ENCODE measurements around the gene TRAP1. TPM values are rescaled to one million over a fixed set of nuclear protein-coding genes. Genes with fewer than 3 reads are reported as not detected.

Gene TRAP1
- polyA plus RNA-seq, 2 donors: 46.8 to 87.9 TPM

DNA sequence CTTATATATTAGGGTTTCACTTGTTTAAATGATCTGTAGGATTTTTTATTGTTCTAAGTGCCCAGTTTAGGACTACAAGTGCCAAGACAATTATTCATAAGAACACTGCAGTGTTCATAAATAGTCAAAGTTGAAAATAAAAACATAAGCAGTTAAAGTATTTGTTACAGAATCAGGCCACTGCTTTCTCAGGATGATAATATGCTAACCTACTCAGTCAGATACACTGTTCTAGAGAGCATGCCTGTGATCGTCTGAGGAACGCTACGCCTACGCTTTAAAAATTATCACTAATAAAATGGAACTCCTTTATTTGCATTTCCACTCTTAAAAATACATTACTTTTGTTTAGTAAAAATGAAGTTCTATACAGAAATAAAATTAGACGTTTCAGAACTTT lies 37.4 kb upstream of the TRAP1 start:
- Histone ChIP-seq H3K27me3 (ENCODE audit: control insufficient read depth in 1 of 2, insufficient read depth in 2 of 2, low read length in 2 of 2) (no peaks in the 10 kb centered on the region), H3K4me3 (ENCODE audit: low read depth in 1 of 2, low read length in 2 of 2) (no peak overlapping the region), H3K4me1 (ENCODE audit: control insufficient read depth in 2 of 2, insufficient read depth in 2 of 2, low read length in 1 of 2) (no peaks in the 10 kb centered on the region), H3K9me3 (ENCODE audit: control insufficient read depth in 2 of 2, insufficient read depth in 1 of 2, low read depth in 1 of 2, low read length in 1 of 2) (no peaks in the 10 kb centered on the region), H3K27ac (ENCODE audit: low read depth in 2 of 2, low read length in 1 of 2) (no peak overlapping the region), H3K36me3 (ENCODE audit: control insufficient read depth in 2 of 2, insufficient read depth in 2 of 2, low read length in 1 of 2) (peaks cover 11 to 28% of the 10 kb centered on the region in 2 donors)
- WGBS, 2 donors: 85% methylated on average over 5 of the region's 5 CpGs

DNA sequence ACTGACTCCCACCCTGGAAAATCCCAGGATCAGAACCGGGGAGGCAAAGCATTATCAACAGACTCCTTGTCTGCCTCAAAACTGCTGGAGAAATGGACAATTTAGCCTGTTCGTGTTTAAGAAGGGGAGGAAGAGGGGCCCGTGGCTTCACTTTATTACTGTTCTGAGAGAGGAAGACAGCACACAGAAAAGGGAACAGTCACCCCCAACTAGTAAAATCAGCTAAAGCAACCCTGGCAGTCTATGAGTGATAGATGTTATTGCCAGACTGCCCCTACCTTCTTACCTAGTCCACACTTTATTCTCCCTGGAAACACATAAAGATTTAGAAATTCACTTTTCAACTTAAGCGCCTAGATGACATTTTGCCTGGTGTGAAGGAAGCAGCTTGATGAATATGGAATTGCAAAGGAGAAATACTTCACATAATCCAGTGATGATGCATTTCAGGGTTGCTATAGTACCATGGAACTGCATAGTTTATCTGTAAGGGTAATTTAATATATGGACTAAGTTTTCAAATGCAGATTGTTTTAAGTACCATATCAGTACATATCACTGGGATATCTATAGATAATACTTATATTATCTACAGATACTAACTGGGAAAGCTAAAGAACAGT lies 36.9 kb upstream of the TRAP1 start:
- H3K27ac ChIP-seq (ENCODE audit: low read depth in 2 of 2, low read length in 1 of 2): no peak overlapping the region
- H3K4me1 ChIP-seq (ENCODE audit: control insufficient read depth in 2 of 2, insufficient read depth in 2 of 2, low read length in 1 of 2): no peaks in the 10 kb centered on the region
- H3K36me3 ChIP-seq (ENCODE audit: control insufficient read depth in 2 of 2, insufficient read depth in 2 of 2, low read length in 1 of 2): peaks cover 11 to 28% of the 10 kb centered on the region in 2 donors
- no peaks in the 10 kb centered on the region for H3K9me3 ChIP-seq (ENCODE audit: control insufficient read depth in 2 of 2, insufficient read depth in 1 of 2, low read depth in 1 of 2, low read length in 1 of 2)
- 83 to 91% methylated on average over 4 of the region's 4 CpGs for WGBS, 2 donors
- no peak overlapping the region for H3K4me3 ChIP-seq (ENCODE audit: low read depth in 1 of 2, low read length in 2 of 2)
- H3K27me3 ChIP-seq (ENCODE audit: control insufficient read depth in 1 of 2, insufficient read depth in 2 of 2, low read length in 2 of 2): no peaks in the 10 kb centered on the region

DNA sequence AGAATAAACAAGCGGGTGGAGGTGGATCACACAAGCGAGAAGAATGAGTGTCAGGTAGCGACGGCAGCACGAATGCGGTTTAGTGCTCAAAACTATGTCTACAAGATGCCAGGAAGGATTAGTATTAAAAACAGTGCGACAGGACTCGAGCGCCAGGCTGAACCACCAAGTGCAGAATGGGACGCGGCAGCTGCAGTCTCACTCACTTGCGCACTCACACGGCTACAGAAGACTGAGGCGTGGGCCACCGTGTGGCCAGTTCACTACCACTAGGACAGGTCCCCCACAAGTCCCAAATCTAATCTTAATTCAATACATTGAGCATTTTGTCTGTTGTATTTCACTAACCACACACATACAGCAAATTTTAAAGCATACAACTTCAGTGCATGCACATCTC lies 35.7 kb upstream of the TRAP1 start:
- no peaks in the 10 kb centered on the region for H3K9me3 ChIP-seq (ENCODE audit: control insufficient read depth in 2 of 2, insufficient read depth in 1 of 2, low read depth in 1 of 2, low read length in 1 of 2)
- 66 to 76% methylated on average over 15 of the region's 15 CpGs for WGBS, 2 donors
- peaks cover 11 to 30% of the 10 kb centered on the region in 2 donors for H3K36me3 ChIP-seq (ENCODE audit: control insufficient read depth in 2 of 2, insufficient read depth in 2 of 2, low read length in 1 of 2)
- no peak overlapping the region for H3K27ac ChIP-seq (ENCODE audit: low read depth in 2 of 2, low read length in 1 of 2)
- H3K27me3 ChIP-seq (ENCODE audit: control insufficient read depth in 1 of 2, insufficient read depth in 2 of 2, low read length in 2 of 2): no peaks in the 10 kb centered on the region
- H3K4me1 ChIP-seq (ENCODE audit: control insufficient read depth in 2 of 2, insufficient read depth in 2 of 2, low read length in 1 of 2): no peaks in the 10 kb centered on the region
- no peak overlapping the region for H3K4me3 ChIP-seq (ENCODE audit: low read depth in 1 of 2, low read length in 2 of 2)

DNA sequence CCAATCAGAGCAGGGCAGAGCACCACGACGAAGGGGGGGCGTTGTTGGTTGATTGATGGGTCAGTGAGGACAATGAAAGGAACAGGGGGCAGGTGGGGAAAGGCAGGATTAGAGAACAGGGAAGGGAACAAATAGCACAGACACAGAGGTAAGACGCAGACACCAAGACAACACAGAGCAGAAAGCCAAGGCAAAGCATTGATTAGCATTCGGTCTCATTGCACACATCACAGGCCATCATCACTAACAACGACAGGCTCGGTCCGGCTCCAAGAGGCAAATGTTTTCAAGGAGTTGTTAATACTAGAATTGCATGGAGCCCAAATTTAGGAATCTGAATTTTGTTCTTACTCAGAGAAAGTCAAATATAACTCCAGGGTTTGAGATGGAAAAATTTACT lies 34.6 kb upstream of the TRAP1 start:
- peaks cover 5 to 29% of the 10 kb centered on the region in 2 donors for H3K36me3 ChIP-seq (ENCODE audit: control insufficient read depth in 2 of 2, insufficient read depth in 2 of 2, low read length in 1 of 2)
- no peaks in the 10 kb centered on the region for H3K27me3 ChIP-seq (ENCODE audit: control insufficient read depth in 1 of 2, insufficient read depth in 2 of 2, low read length in 2 of 2)
- no peak overlapping the region for H3K4me3 ChIP-seq (ENCODE audit: low read depth in 1 of 2, low read length in 2 of 2)
- no peak overlapping the region for H3K27ac ChIP-seq (ENCODE audit: low read depth in 2 of 2, low read length in 1 of 2)
- no peaks in the 10 kb centered on the region for H3K9me3 ChIP-seq (ENCODE audit: control insufficient read depth in 2 of 2, insufficient read depth in 1 of 2, low read depth in 1 of 2, low read length in 1 of 2)
- no peaks in the 10 kb centered on the region for H3K4me1 ChIP-seq (ENCODE audit: control insufficient read depth in 2 of 2, insufficient read depth in 2 of 2, low read length in 1 of 2)
- 92 to 93% methylated on average over 8 of the region's 8 CpGs for WGBS, 2 donors

DNA sequence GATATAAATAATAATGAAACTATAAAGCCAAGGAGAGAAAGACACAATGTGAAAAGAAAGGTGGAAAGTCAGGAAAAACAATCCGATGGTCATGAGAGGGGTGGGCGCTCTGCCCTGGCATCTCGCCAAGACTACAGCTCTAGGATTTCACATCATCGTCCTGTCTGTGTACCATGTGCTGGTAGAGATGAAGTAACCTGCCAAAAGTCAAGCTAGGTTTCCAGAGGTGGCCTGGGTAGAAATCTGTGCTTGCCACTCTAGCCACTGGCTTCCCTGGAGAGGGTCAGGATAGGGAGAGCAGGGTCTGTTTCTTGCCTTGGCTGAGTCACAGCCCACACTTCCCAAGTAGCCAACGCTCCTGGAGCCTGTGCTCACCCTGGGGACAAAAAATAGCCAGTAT lies 31.0 kb upstream of the TRAP1 start:
- Histone ChIP-seq H3K4me1 (ENCODE audit: control insufficient read depth in 2 of 2, insufficient read depth in 2 of 2, low read length in 1 of 2) (no peaks in the 10 kb centered on the region), H3K27me3 (ENCODE audit: control insufficient read depth in 1 of 2, insufficient read depth in 2 of 2, low read length in 2 of 2) (no peaks in the 10 kb centered on the region), H3K36me3 (ENCODE audit: control insufficient read depth in 2 of 2, insufficient read depth in 2 of 2, low read length in 1 of 2) (peaks cover 5 to 36% of the 10 kb centered on the region in 2 donors), H3K9me3 (ENCODE audit: control insufficient read depth in 2 of 2, insufficient read depth in 1 of 2, low read depth in 1 of 2, low read length in 1 of 2) (no peaks in the 10 kb centered on the region), H3K27ac (ENCODE audit: low read depth in 2 of 2, low read length in 1 of 2) (no peak overlapping the region), H3K4me3 (ENCODE audit: low read depth in 1 of 2, low read length in 2 of 2) (no peak overlapping the region)
- 77 to 79% methylated on average over 5 of the region's 5 CpGs for WGBS, 2 donors

DNA sequence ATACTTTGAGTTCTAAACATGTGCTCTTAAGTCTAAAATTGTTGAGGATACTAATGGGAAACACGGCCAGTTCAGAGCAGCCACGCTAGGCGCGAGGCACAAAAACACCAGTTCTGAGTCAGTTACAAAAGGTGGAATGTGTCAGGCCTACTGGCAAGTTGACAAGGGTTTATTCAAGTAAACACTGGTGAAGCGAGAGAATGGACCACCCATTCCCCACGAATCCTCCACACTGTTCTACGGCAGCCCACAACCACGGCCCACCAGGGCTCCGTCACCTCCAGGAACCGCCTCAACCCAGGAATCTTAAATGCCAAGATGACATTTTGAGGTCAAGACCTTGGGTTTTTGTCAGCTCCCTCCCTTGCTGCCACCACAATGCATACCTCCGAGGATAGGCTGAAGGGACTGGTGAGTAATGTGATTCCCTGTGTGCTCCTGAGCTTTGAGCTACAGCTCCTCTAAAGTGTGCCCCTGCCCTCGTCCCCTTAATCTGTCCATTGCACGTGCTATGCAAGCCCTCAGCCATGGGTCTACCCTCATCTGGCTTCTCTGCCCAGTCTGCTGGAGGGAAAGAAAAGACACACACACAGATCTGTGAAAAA lies 28.5 kb upstream of the TRAP1 start:
- H3K27ac ChIP-seq (ENCODE audit: low read depth in 2 of 2, low read length in 1 of 2): no peak overlapping the region

DNA sequence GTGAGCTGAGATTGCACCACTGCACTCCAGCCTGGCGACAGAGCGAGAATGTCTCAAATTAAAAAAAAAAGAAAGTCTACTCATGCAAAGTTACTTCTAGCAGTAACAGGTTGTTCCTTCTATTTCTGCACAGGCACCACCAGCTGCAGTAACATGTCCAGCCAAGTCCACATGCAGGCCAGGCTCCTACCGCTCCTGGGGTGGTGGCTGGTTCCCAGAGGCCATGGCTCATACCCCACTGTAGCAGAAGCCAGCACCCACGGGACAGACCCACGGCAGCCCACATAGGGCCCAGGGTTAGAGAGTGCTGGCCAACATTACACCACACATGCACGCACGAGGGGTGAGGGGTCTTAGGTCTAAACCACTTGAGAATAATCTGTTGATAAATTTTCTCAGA lies 26.7 kb upstream of the TRAP1 start:
- WGBS, 2 donors: 91 to 96% methylated on average over 7 of the region's 7 CpGs
- H3K4me1 ChIP-seq (ENCODE audit: control insufficient read depth in 2 of 2, insufficient read depth in 2 of 2, low read length in 1 of 2): no peaks in the 10 kb centered on the region
- peaks cover 17 to 58% of the 10 kb centered on the region in 2 donors for H3K36me3 ChIP-seq (ENCODE audit: control insufficient read depth in 2 of 2, insufficient read depth in 2 of 2, low read length in 1 of 2)

More for the DNA sequence above, 28.5 kb upstream of the TRAP1 start:
- no peaks in the 10 kb centered on the region for H3K27me3 ChIP-seq (ENCODE audit: control insufficient read depth in 1 of 2, insufficient read depth in 2 of 2, low read length in 2 of 2)
- no peaks in the 10 kb centered on the region for H3K9me3 ChIP-seq (ENCODE audit: control insufficient read depth in 2 of 2, insufficient read depth in 1 of 2, low read depth in 1 of 2, low read length in 1 of 2)
- no peaks in the 10 kb centered on the region for H3K4me1 ChIP-seq (ENCODE audit: control insufficient read depth in 2 of 2, insufficient read depth in 2 of 2, low read length in 1 of 2)
- H3K4me3 ChIP-seq (ENCODE audit: low read depth in 1 of 2, low read length in 2 of 2): no peak overlapping the region
- 70 to 73% methylated on average over 13 of the region's 13 CpGs for WGBS, 2 donors
- H3K36me3 ChIP-seq (ENCODE audit: control insufficient read depth in 2 of 2, insufficient read depth in 2 of 2, low read length in 1 of 2): peaks cover 9 to 45% of the 10 kb centered on the region in 2 donors

DNA sequence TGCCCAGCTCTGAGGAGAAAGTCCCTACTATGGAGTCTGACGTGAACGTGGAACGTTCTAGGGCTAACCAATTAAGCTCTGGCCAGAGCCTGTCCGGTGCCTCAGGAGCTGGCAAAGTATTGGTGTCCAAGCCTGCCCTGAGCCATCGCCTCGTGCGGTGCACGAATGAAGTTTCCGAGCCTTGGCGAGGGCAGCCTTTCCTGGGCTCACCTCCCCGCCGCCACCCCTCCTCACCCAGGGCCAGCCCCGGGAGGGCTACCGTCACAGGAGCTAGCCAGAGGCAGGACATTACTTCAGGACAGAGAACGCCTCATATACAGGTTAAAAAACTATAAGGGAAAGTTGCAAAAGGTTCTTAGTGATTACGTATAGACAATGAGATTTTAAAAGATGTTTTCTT lies 23.6 kb upstream of the TRAP1 start:
- no peak overlapping the region for H3K27ac ChIP-seq (ENCODE audit: low read depth in 2 of 2, low read length in 1 of 2)
- no peaks in the 10 kb centered on the region for H3K27me3 ChIP-seq (ENCODE audit: control insufficient read depth in 1 of 2, insufficient read depth in 2 of 2, low read length in 2 of 2)
- H3K36me3 ChIP-seq (ENCODE audit: control insufficient read depth in 2 of 2, insufficient read depth in 2 of 2, low read length in 1 of 2): peaks cover 25 to 57% of the 10 kb centered on the region in 2 donors
- H3K4me1 ChIP-seq (ENCODE audit: control insufficient read depth in 2 of 2, insufficient read depth in 2 of 2, low read length in 1 of 2): no peaks in the 10 kb centered on the region
- H3K4me3 ChIP-seq (ENCODE audit: low read depth in 1 of 2, low read length in 2 of 2): no peak overlapping the region
- H3K9me3 ChIP-seq (ENCODE audit: control insufficient read depth in 2 of 2, insufficient read depth in 1 of 2, low read depth in 1 of 2, low read length in 1 of 2): no peaks in the 10 kb centered on the region
- 93 to 94% methylated on average over 16 of the region's 16 CpGs for WGBS, 2 donors

More for the DNA sequence above, 26.7 kb upstream of the TRAP1 start:
- no peaks in the 10 kb centered on the region for H3K9me3 ChIP-seq (ENCODE audit: control insufficient read depth in 2 of 2, insufficient read depth in 1 of 2, low read depth in 1 of 2, low read length in 1 of 2)
- H3K27me3 ChIP-seq (ENCODE audit: control insufficient read depth in 1 of 2, insufficient read depth in 2 of 2, low read length in 2 of 2): no peaks in the 10 kb centered on the region
- no peak overlapping the region for H3K4me3 ChIP-seq (ENCODE audit: low read depth in 1 of 2, low read length in 2 of 2)
- no peak overlapping the region for H3K27ac ChIP-seq (ENCODE audit: low read depth in 2 of 2, low read length in 1 of 2)

DNA sequence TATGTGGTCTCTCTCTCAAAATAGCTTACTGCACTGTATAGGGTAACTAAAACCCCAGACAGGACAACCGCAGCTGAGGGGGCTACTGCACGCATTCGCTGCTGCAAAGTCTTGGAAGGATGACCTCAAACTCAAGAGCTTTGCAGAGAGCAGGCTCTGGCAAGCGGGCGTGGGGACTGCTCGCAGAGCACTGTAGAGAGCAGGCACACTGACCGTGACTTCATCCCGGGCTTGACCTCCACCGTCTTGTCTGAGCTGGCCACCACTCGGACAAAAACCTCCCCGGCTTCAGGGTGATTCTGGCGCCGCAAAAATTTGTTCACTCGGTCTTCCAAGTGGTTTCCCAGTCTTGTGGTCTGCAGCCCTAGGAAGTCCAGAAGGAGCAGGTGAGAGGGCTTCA lies 22.9 kb upstream of the TRAP1 start:
- H3K36me3 ChIP-seq (ENCODE audit: control insufficient read depth in 2 of 2, insufficient read depth in 2 of 2, low read length in 1 of 2): peaks cover 29 to 59% of the 10 kb centered on the region in 2 donors
- H3K4me1 ChIP-seq (ENCODE audit: control insufficient read depth in 2 of 2, insufficient read depth in 2 of 2, low read length in 1 of 2): no peaks in the 10 kb centered on the region
- H3K9me3 ChIP-seq (ENCODE audit: control insufficient read depth in 2 of 2, insufficient read depth in 1 of 2, low read depth in 1 of 2, low read length in 1 of 2): no peaks in the 10 kb centered on the region
- no peak overlapping the region for H3K4me3 ChIP-seq (ENCODE audit: low read depth in 1 of 2, low read length in 2 of 2)
- WGBS, 2 donors: 95 to 96% methylated on average over 14 of the region's 14 CpGs
- H3K27me3 ChIP-seq (ENCODE audit: control insufficient read depth in 1 of 2, insufficient read depth in 2 of 2, low read length in 2 of 2): no peaks in the 10 kb centered on the region
- no peak overlapping the region for H3K27ac ChIP-seq (ENCODE audit: low read depth in 2 of 2, low read length in 1 of 2)

DNA sequence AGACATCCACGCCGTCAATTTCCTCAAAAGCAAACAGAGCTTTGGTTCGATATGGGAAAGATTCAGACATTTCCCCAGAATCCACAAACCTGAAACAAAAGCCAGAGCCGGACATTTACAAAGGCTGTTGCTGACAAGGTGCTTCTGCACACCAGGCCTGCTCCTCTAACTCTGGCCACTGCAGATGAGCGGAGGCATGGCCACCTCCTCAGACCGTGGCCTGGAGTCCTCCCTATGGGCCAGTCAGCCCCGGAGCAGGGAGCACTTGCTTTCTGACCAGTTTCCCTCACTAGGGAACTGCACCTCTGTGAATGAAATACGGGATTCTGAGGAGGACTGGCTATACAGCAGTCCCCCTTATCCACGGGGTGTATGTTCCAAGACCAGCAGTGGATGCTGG lies 22.3 kb upstream of the TRAP1 start:
- Histone ChIP-seq H3K27me3 (ENCODE audit: control insufficient read depth in 1 of 2, insufficient read depth in 2 of 2, low read length in 2 of 2) (no peaks in the 10 kb centered on the region), H3K4me3 (ENCODE audit: low read depth in 1 of 2, low read length in 2 of 2) (no peak overlapping the region), H3K9me3 (ENCODE audit: control insufficient read depth in 2 of 2, insufficient read depth in 1 of 2, low read depth in 1 of 2, low read length in 1 of 2) (no peaks in the 10 kb centered on the region), H3K4me1 (ENCODE audit: control insufficient read depth in 2 of 2, insufficient read depth in 2 of 2, low read length in 1 of 2) (no peaks in the 10 kb centered on the region), H3K27ac (ENCODE audit: low read depth in 2 of 2, low read length in 1 of 2) (no peak overlapping the region), H3K36me3 (ENCODE audit: control insufficient read depth in 2 of 2, insufficient read depth in 2 of 2, low read length in 1 of 2) (peaks cover 29 to 62% of the 10 kb centered on the region in 2 donors)
- 89 to 92% methylated on average over 9 of the region's 9 CpGs for WGBS, 2 donors
